GM12878 (cell line): ENCODE data around the gene EVPLL. TPM values are rescaled to one million over a fixed set of nuclear protein-coding genes. Genes with fewer than 3 reads are reported as not detected.

Experiments
- ATAC-seq: fragments of 200-7000 bp; cut with Tn5 transposase; 3 replicates; pipeline ENCODE4 v1.9.1; 2020; ENCODE audit warnings: mild to moderate bottlenecking, moderate library complexity
- BruUV-seq: library from RNA; stranded (reverse); fragments of 400-500 nt; replicated peaks from 2 replicates; lab custom pipeline; 2021; lab: Mats Ljungman, UMichigan
- CTCF ChIA-PET: fragments of 300-600 bp; sonication (Branson Sonifier 250); formaldehyde crosslinking; extraction: SDS; loops from one replicate; lab custom pipeline; 2021; ENCODE audit warnings: inconsistent platforms; lab: Yijun Ruan, JAX
- POLR2A ChIA-PET: fragments of 350-600 bp; formaldehyde crosslinking; extraction: SDS; loops from one replicate; lab custom pipeline; 2021; ENCODE audit warnings: inconsistent platforms; lab: Charles Lee
- RAD21 ChIA-PET: fragments of 300-600 bp; sonication (Branson Sonifier 250); formaldehyde crosslinking; loops from one replicate; lab custom pipeline; 2023; ENCODE audit warnings: antibody characterized with exemption; ENCODE audit not compliant: unreplicated experiment; lab: Charles Lee
- SMC1A ChIA-PET: fragments of 300-600 bp; sonication (Branson Sonifier 250); formaldehyde crosslinking; loops from one replicate; lab custom pipeline; 2023; ENCODE audit not compliant: unreplicated experiment, uncharacterized antibody; lab: Charles Lee
- DNase-seq: peaks from one replicate; pipeline ENCODE4 v3.0.0-alpha.2; 2011; ENCODE audit warnings: low read depth, low spot score
- FAIRE-seq: peaks from 3 replicates; lab custom pipeline; 2011; peaks lifted over from hg19 to GRCh38; lab: Jason Lieb, UNC
- H2AFZ ChIP-seq: 2 replicates; pipeline ENCODE4 v1.6.0; 2011; ENCODE audit warnings: low read depth, low read length, control low read depth; ENCODE audit not compliant: control insufficient read depth
- H3K27ac ChIP-seq: 2 replicates; pipeline ENCODE4 v1.5.1; 2011; ENCODE audit warnings: control low read depth; ENCODE audit not compliant: control insufficient read depth, insufficient read depth
- H3K27me3 ChIP-seq, 2 experiments: replicated peaks in 1 of 2; 2 replicates each; pipeline versions ENCODE4 v1.6.0 to v1.6.1; 2011; ENCODE audit warnings: low read length in 1 of 2; ENCODE audit not compliant: control insufficient read depth in 2 of 2, insufficient read depth in 2 of 2
- H3K36me3 ChIP-seq, 2 experiments: 2 replicates each; pipeline ENCODE4 v1.5.1; 2011; ENCODE audit warnings: low read length in 1 of 2; ENCODE audit not compliant: control insufficient read depth in 2 of 2, insufficient read depth in 2 of 2
- H3K4me1 ChIP-seq: 2 replicates; pipeline ENCODE4 v1.6.1; 2011; ENCODE audit warnings: mild to moderate bottlenecking, low read length, moderate library complexity, mixed read lengths; ENCODE audit not compliant: control insufficient read depth, insufficient read depth
- H3K4me2 ChIP-seq: 2 replicates; pipeline ENCODE4 v1.6.0; 2011; ENCODE audit warnings: control low read depth; ENCODE audit not compliant: control insufficient read depth, insufficient read depth
- H3K4me3 ChIP-seq: fragments of 200-600 bp; sonication (generic); 2 replicates; pipeline ENCODE4 v1.5.1; 2016
- H3K79me2 ChIP-seq: 2 replicates; pipeline ENCODE4 v1.6.0; 2011; ENCODE audit warnings: low read length; ENCODE audit not compliant: control insufficient read depth, insufficient read depth
- H3K9ac ChIP-seq: 2 replicates; pipeline ENCODE4 v1.8.0; 2011; ENCODE audit warnings: low read length, control low read depth, mixed read lengths; ENCODE audit not compliant: control insufficient read depth, insufficient read depth
- H3K9me3 ChIP-seq: replicated peaks from 3 replicates; pipeline ENCODE4 v1.5.1; 2011; ENCODE audit warnings: mild to moderate bottlenecking, low read length; ENCODE audit not compliant: control insufficient read depth, insufficient read depth
- H4K20me1 ChIP-seq: 2 replicates; pipeline ENCODE4 v1.6.0; 2011; ENCODE audit not compliant: control insufficient read depth, insufficient read depth
- BACH1 ChIP-seq: fragments of 450-650 bp; IDR thresholded peaks from 2 replicates; pipeline ENCODE4 v1.6.1; 2017; ENCODE audit warnings: mild to moderate bottlenecking, borderline replicate concordance
- HDGF ChIP-seq: fragments of 450-650 bp; IDR thresholded peaks from 2 replicates; pipeline ENCODE4 v1.6.1; 2016; ENCODE audit warnings: antibody characterized with exemption
- JUND ChIP-seq: IDR thresholded peaks from 2 replicates; pipeline ENCODE4 v1.6.1; 2012; ENCODE audit warnings: low read depth, mild to moderate bottlenecking, low read length, improper control_type of control experiment, moderate library complexity
- MLLT1 ChIP-seq: fragments of 450-650 bp; IDR thresholded peaks from 2 replicates; pipeline ENCODE4 v1.6.1; 2016; ENCODE audit warnings: mild to moderate bottlenecking
- POLR2AphosphoS2 ChIP-seq: IDR thresholded peaks from 2 replicates; pipeline ENCODE4 v1.6.1; 2011; ENCODE audit warnings: low read depth, mild to moderate bottlenecking, low read length, improper control_type of control experiment, moderate library complexity
- WGBS: methylation state at CpG from one replicate; pipeline ENCODE4 v1.1.6; 2016; ENCODE audit warnings: low lambda C conversion rate; ENCODE audit not compliant: insufficient replicate concordance, insufficient coverage; ENCODE audit errors: missing lambda C conversion rate; 5-methylcytosine and 5-hydroxymethylcytosine counted together
- in situ Hi-C: fragments of 300-500 bp; cut with MboI; formaldehyde crosslinking; loops from 9 replicates; pipeline ENCODE4 v1.14.3; 2018; ENCODE audit warnings: mixed read lengths
- intact Hi-C: fragments of 100-400 bp; cut with micrococcal nuclease; formaldehyde crosslinking; loops from one replicate; pipeline ENCODE4 v1.14.2; 2022; ENCODE audit not compliant: unreplicated experiment
- polyA plus RNA-seq, 11 experiments: library from polyadenylated mRNA; depleted of rRNA in 4 of 11; unstranded in 6 of 11; stranded (reverse) in 5 of 11; fragments of >200 nt; fragmentation: Nextera tagmentation in 4 of 11; fragmentation: Illumina TruSeq in 1 of 11; extraction: Ambion mirVana in 4 of 11; extraction: Trizol in 1 of 11; gene quantifications; 1 replicate in 1 of 11; 2 replicates in 10 of 11; pipeline versions ENCODE4 v1.2.1 to v1.2.3, GENCODE V29; 2011 to 2016; ENCODE audit warnings: inconsistent platforms in 2 of 11, missing spikeins in 2 of 11, low read depth in 1 of 11
- total RNA-seq, 4 experiments: library from RNA; depleted of rRNA in 3 of 4; stranded (reverse); fragments of >200 nt in 3 of 4; fragmentation: Illumina TruSeq in 1 of 4; extraction: Trizol in 1 of 4; gene quantifications; 2 replicates each; pipeline versions ENCODE4 v1.2.1 to v1.2.3, GENCODE V29; 2013 to 2021
- TF ChIP-seq, protein P1 (sequence below): fragments of 450-650 bp; IDR thresholded peaks from 2 replicates; pipeline ENCODE4 v1.6.1; 2018; ENCODE audit warnings: borderline replicate concordance, mild to moderate bottlenecking; ENCODE audit not compliant: partially characterized antibody

EVPLL gene
- total and polyA plus RNA-seq, 10 of the 15 experiments (the other 5 are each of a cell fraction or from before 2014, with no cell fraction given) = not detected

- TF ChIP-seq POLR2AphosphoS2 (no peak), MLLT1 (no peak), HDGF (no peak), BACH1 (no peak), JUND (no peak)
- TF ChIP-seq, protein P1, sequence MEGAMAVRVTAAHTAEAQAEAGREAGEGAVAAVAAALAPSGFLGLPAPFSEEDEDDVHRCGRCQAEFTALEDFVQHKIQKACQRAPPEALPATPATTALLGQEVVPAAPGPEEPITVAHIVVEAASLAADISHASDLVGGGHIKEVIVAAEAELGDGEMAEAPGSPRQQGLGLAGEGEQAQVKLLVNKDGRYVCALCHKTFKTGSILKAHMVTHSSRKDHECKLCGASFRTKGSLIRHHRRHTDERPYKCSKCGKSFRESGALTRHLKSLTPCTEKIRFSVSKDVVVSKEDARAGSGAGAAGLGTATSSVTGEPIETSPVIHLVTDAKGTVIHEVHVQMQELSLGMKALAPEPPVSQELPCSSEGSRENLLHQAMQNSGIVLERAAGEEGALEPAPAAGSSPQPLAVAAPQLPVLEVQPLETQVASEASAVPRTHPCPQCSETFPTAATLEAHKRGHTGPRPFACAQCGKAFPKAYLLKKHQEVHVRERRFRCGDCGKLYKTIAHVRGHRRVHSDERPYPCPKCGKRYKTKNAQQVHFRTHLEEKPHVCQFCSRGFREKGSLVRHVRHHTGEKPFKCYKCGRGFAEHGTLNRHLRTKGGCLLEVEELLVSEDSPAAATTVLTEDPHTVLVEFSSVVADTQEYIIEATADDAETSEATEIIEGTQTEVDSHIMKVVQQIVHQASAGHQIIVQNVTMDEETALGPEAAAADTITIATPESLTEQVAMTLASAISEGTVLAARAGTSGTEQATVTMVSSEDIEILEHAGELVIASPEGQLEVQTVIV = no peak
- TF ChIP-seq, all 136 proteins: peak for 0
- H3K27me3 ChIP-seq = no peaks in the 10 kb centered on the region
- intact Hi-C loops (no loop called here), in situ Hi-C loops (no loop called here)
- ChIA-PET SMC1A (no interaction called here), POLR2A (interaction anchor here (0.9 kb wide), 1 partner anchor 10 kb away, joined by 3 read pairs; no protein-coding TSS in a partner anchor), CTCF (no interaction called here), RAD21 (no interaction called here)
- peaks cover 5 to 18% of the 10 kb centered on the region in 2 experiments for H3K36me3 ChIP-seq
- H3K4me3 ChIP-seq = no peak overlapping the region
- no peak overlapping the region for H3K4me2 ChIP-seq
- FAIRE-seq (no peak), DNase-seq (no peak), ATAC-seq (no peak)
- H3K9ac ChIP-seq = no peak overlapping the region
- peaks cover 23% of the 10 kb centered on the region for H3K4me1 ChIP-seq
- no peak overlapping the region for H2AFZ ChIP-seq
- WGBS = 98% methylated on average over 9 of the region's 9 CpGs
- H4K20me1 ChIP-seq = no peaks in the 10 kb centered on the region; the same call in 1 of the 2 replicates
- H3K27ac ChIP-seq = no peak overlapping the region
- BruUV-seq = no TSS peak
- peaks cover 1% of the 10 kb centered on the region; the same call in 1 of the 2 replicates for H3K79me2 ChIP-seq
- peaks cover 3% of the 10 kb centered on the region; the same call in 2 of the 3 replicates for H3K9me3 ChIP-seq
Measured at GRCh38 chr17:18328643-18329204, 48.9 kb upstream of the EVPLL start.
